CD4-positive, alpha-beta T cell (primary cell): ENCODE results near the gene SLX9. TPM values are rescaled to one million over a fixed set of nuclear protein-coding genes. Genes with fewer than 3 reads are reported as not detected.

Experiments used
- ATAC-seq: fragments of 200-7000 bp; cut with Tn5 transposase; one replicate; pipeline ENCODE4 v1.10.0; 2022; ENCODE audit warnings: mild to moderate bottlenecking; ENCODE audit not compliant: poor library complexity
- CTCF ChIA-PET: fragments of 350-600 bp; sonication (Branson Sonifier 250); formaldehyde crosslinking; loops from one replicate; lab custom pipeline; 2021; ENCODE audit warnings: antibody characterized with exemption, inconsistent platforms; lab: Charles Lee
- POLR2A ChIA-PET: fragments of 350-600 bp; sonication (Branson Sonifier 250); formaldehyde crosslinking; loops from one replicate; lab custom pipeline; 2021; ENCODE audit warnings: antibody characterized with exemption, inconsistent platforms; lab: Charles Lee
- DNase-seq, 14 experiments: peaks; one replicate each; pipeline ENCODE4 v3.0.0-alpha.2; 2013 to 2020; ENCODE audit warnings: mixed read lengths in 2 of 14
- H3K27ac ChIP-seq, 2 donors: one replicate each; pipeline versions ENCODE4 v1.5.1 to v1.7.0; 2013; ENCODE audit warnings: low read length in 2 of 2, low read depth in 1 of 2, mild to moderate bottlenecking in 1 of 2
- H3K27me3 ChIP-seq, 2 experiments: 1 replicate in 1 of 2; 2 replicates in 1 of 2; pipeline versions ENCODE4 v1.6.1 to v1.7.0; 2013; ENCODE audit warnings: low read length in 2 of 2, control low read depth in 1 of 2, mild to moderate bottlenecking in 1 of 2, moderate library complexity in 1 of 2; ENCODE audit not compliant: insufficient read depth in 2 of 2, control insufficient read depth in 1 of 2
- H3K36me3 ChIP-seq: one replicate; pipeline ENCODE4 v1.6.1; 2013; ENCODE audit warnings: low read length, control low read depth; ENCODE audit not compliant: insufficient read depth
- H3K4me1 ChIP-seq: one replicate; pipeline ENCODE4 v1.6.1; 2013; ENCODE audit warnings: low read length, control low read depth; ENCODE audit not compliant: insufficient read depth
- H3K4me3 ChIP-seq: one replicate; pipeline ENCODE4 v1.5.1; 2013; ENCODE audit warnings: mild to moderate bottlenecking, low read length, moderate library complexity
- H3K9me3 ChIP-seq, 2 experiments: 1 replicate in 1 of 2; 2 replicates in 1 of 2; pipeline versions ENCODE4 v1.6.1 to v1.7.0; 2013; ENCODE audit warnings: low read length in 2 of 2, mild to moderate bottlenecking in 2 of 2, control low read depth in 1 of 2, moderate library complexity in 1 of 2; ENCODE audit not compliant: control insufficient read depth in 1 of 2, insufficient read depth in 1 of 2
- H3K27ac Mint-ChIP-seq: one replicate; pipeline ENCODE4 v1.8.0; 2020; ENCODE audit warnings: mixed read lengths
- H3K27me3 Mint-ChIP-seq: one replicate; pipeline ENCODE4 v1.8.0; 2021; ENCODE audit warnings: mixed read lengths
- H3K36me3 Mint-ChIP-seq: one replicate; pipeline ENCODE4 v1.8.0; 2021; ENCODE audit warnings: low read depth, mixed read lengths
- H3K4me1 Mint-ChIP-seq: one replicate; pipeline ENCODE4 v1.8.0; 2021; ENCODE audit warnings: low read depth, mixed read lengths
- H3K4me3 Mint-ChIP-seq: one replicate; pipeline ENCODE4 v1.8.0; 2020; ENCODE audit warnings: mild to moderate bottlenecking, mixed read lengths
- H3K9me3 Mint-ChIP-seq: one replicate; pipeline ENCODE4 v1.8.0; 2020; ENCODE audit warnings: mixed read lengths
- intact Hi-C, 2 experiments: fragments of 100-400 bp; cut with DNase I in 1 of 2; cut with micrococcal nuclease in 1 of 2; formaldehyde crosslinking; loops; one replicate each; pipeline versions ENCODE4 v1.15.1 to v1.9.0; 2023 to 2025; cut with DNase I, micrococcal nuclease
- total RNA-seq, 174 experiments: library from RNA in 2 of 174; stranded (reverse) in 2 of 174; gene quantifications; one replicate each; pipeline ENCODE4 v1.2.3 and lab custom pipeline; 2021 to 2026
- TF ChIP-seq, protein P1 (sequence below): fragments of 200-600 bp; IDR thresholded peaks from one replicate; pipeline ENCODE4 v1.8.0; 2022; ENCODE audit warnings: antibody characterized with exemption, mild to moderate bottlenecking

SLX9 gene
- total RNA-seq, 2 experiments from 2014 or later, result 7.7 to 9.1 TPM

DNA sequence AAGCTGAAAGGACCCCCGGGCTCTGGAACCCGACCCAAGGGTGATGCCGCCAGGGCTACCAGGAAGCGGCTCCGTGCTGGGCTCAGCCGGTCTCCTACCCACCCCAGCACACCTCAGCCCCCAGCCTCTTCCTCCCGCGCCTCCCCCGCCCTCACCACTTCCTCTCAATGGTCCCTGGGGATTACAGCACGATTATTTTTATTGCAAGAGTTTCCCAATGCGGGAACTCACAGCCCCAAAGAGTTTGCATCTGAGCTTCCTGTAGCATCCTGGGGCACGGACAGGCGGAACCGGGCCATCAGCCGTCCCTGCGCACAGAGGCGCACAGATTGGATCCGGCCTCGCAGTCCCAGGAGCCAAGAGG is 8.7 kb upstream of the SLX9 start:
- H3K4me1 ChIP-seq, result peaks cover 70% of the 10 kb centered on the region
- peaks cover 53% of the 10 kb centered on the region for H3K4me1 Mint-ChIP-seq
- peak in 5 of 14 experiments; percentile 26 to 75 (median 63) for DNase-seq
- no peaks in the 10 kb centered on the region for H3K27me3 Mint-ChIP-seq
- peak overlapping the region; percentile 66 for H3K4me3 ChIP-seq
- peak overlapping the region; percentile 60 to 79 for H3K27ac ChIP-seq
- no peaks in the 10 kb centered on the region for H3K27me3 ChIP-seq
- H3K27ac Mint-ChIP-seq, result peak overlapping the region; percentile 96
- TF ChIP-seq, protein P1, sequence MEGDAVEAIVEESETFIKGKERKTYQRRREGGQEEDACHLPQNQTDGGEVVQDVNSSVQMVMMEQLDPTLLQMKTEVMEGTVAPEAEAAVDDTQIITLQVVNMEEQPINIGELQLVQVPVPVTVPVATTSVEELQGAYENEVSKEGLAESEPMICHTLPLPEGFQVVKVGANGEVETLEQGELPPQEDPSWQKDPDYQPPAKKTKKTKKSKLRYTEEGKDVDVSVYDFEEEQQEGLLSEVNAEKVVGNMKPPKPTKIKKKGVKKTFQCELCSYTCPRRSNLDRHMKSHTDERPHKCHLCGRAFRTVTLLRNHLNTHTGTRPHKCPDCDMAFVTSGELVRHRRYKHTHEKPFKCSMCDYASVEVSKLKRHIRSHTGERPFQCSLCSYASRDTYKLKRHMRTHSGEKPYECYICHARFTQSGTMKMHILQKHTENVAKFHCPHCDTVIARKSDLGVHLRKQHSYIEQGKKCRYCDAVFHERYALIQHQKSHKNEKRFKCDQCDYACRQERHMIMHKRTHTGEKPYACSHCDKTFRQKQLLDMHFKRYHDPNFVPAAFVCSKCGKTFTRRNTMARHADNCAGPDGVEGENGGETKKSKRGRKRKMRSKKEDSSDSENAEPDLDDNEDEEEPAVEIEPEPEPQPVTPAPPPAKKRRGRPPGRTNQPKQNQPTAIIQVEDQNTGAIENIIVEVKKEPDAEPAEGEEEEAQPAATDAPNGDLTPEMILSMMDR, result no peak
- no peak for ATAC-seq
- ChIA-PET CTCF (interaction anchor here (1.0 to 6.3 kb wide), 5 partner anchors 16 to 130 kb away, joined by 3 to 56 read pairs (median 6); partner anchors contain the start of gene UBE2G2), POLR2A (interaction anchor here (0.9 to 9.5 kb wide), 8 partner anchors 10 to 138 kb away, joined by 3 to 362 read pairs (median 16); partner anchors contain the start of genes ITGB2, PTTG1IP and UBE2G2)
- H3K9me3 Mint-ChIP-seq, result no peaks in the 10 kb centered on the region
- H3K9me3 ChIP-seq, result no peaks in the 10 kb centered on the region
- H3K36me3 Mint-ChIP-seq, result no peaks in the 10 kb centered on the region
- peak overlapping the region; percentile 92 for H3K4me3 Mint-ChIP-seq
- intact Hi-C loops, result loop anchor here (2.0 to 5.0 kb wide), 2 partner anchors 114 to 420 kb away; partner anchors contain the start of gene SUMO3 (in 1 of the 2)
- H3K36me3 ChIP-seq, result no peaks in the 10 kb centered on the region

- intact Hi-C loops, result loop anchor here (1.0 to 5.0 kb wide), 6 partner anchors 19 to 421 kb away; partner anchors contain the start of genes UBE2G2 (in 2 of the 2) and SUMO3 (in 1 of the 2)
- H3K4me3 ChIP-seq, result peak overlapping the region; percentile 66
These were observed 8.1 kb upstream of the SLX9 start for GRCh38 chr21:44931501-44932407.

More at GRCh38 chr21:44931501-44932407, 8.1 kb upstream of the SLX9 start:
- ChIA-PET CTCF (interaction anchor here (1.0 to 6.3 kb wide), 7 partner anchors 15 to 130 kb away, joined by 5 to 56 read pairs (median 9); partner anchors contain the start of gene UBE2G2), POLR2A (interaction anchor here (0.7 to 9.5 kb wide), 12 partner anchors 11 to 138 kb away, joined by 3 to 362 read pairs (median 6); partner anchors contain the start of genes ITGB2, PTTG1IP and UBE2G2)
- H3K27me3 Mint-ChIP-seq, result no peaks in the 10 kb centered on the region
- H3K27ac Mint-ChIP-seq, result peak overlapping the region; percentile 96
- no peaks in the 10 kb centered on the region for H3K36me3 Mint-ChIP-seq
- H3K36me3 ChIP-seq, result no peaks in the 10 kb centered on the region
- DNase-seq (peak in 2 of 14 experiments; percentile 31 to 55), ATAC-seq (no peak)
- peak overlapping the region; percentile 92 for H3K4me3 Mint-ChIP-seq
- H3K9me3 Mint-ChIP-seq, result no peaks in the 10 kb centered on the region
- H3K27me3 ChIP-seq, result no peaks in the 10 kb centered on the region
- H3K4me1 Mint-ChIP-seq, result peaks cover 47% of the 10 kb centered on the region
- no peaks in the 10 kb centered on the region for H3K9me3 ChIP-seq
- TF ChIP-seq, protein P1, result no peak
- peak overlapping the region; percentile 60 to 79 for H3K27ac ChIP-seq
- peaks cover 64% of the 10 kb centered on the region for H3K4me1 ChIP-seq
